ENCODE data around the gene GPC5.

GPC5 gene

DNA sequence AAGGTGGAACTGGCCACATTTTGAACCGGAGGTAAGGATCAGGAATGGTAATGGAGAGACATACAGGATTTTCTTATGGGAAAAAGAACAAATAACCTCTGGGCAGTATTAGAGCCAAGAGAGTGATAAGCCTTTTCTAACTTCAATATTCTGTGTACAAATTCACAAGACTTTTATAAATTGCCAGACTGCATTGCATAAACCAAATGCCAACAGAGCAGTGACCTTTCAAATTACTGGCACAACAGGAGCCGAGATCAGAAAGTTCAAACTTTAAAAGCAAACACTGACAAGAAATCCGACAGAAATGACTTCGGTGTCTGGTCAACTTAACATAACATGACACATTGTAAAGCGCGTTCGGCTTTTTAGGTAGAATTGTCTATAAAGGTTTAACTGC is 737.1 kb downstream of the GPC5 start:
- Histone ChIP-seq H3K4me2 (no peak overlapping the region), H3K9ac (no peak overlapping the region)

DNA sequence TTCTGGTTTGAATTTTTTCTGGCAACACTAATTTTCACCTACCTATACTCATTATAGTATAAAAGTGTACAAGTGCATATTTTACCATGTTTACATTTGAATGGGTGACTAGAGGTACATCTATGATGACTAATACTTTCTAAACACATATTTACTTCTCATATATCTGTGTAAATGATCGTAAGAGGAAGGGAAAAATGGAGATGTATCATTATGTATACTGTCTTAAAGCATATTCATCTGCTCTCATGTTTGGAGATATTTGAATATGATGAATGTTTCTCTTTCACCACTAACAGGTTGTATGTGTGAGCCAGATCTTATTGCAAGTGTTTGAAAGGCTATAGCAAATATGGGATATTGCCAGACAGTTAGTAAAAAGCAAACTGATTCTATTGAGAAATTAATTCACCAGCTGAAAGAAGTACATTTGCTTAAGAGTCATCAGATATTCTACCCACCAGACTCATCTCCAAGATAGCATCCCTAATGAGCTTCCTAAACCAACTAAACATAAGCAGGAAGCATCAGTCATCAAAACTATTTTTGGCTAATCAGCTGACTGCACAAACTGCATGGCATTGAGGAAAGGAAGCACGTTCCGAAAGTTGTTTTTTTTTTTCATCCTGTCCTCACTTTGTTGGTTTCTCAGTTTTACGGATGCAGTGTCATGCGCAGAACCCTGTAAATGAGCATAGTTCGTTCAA is 738.2 kb downstream of the GPC5 start:
- Histone ChIP-seq H4K20me1 (no peaks in the 10 kb centered on the region), H3K36me3 (no peaks in the 10 kb centered on the region), H3K4me1 (no peaks in the 10 kb centered on the region), H3K27me3 (no peaks in the 10 kb centered on the region), H3K9me3 (no peaks in the 10 kb centered on the region), H3K4me2 (no peak overlapping the region), H3K4me3 (no peak overlapping the region), H3K9ac (no peak overlapping the region), H3K27ac (no peak overlapping the region)
- no peak for TF ChIP-seq Cebpa-rat (IDR thresholded peaks at IDR 0.05)

More for the DNA sequence above, 737.1 kb downstream of the GPC5 start:
- H3K4me3 ChIP-seq, result no peak overlapping the region
- no peaks in the 10 kb centered on the region for H4K20me1 ChIP-seq
- H3K27ac ChIP-seq, result no peak overlapping the region
- no peaks in the 10 kb centered on the region for H3K36me3 ChIP-seq
- H3K9me3 ChIP-seq, result no peaks in the 10 kb centered on the region
- H3K27me3 ChIP-seq, result no peaks in the 10 kb centered on the region
- no peak for TF ChIP-seq Cebpa-rat (IDR thresholded peaks at IDR 0.05)
- no peaks in the 10 kb centered on the region for H3K4me1 ChIP-seq

DNA sequence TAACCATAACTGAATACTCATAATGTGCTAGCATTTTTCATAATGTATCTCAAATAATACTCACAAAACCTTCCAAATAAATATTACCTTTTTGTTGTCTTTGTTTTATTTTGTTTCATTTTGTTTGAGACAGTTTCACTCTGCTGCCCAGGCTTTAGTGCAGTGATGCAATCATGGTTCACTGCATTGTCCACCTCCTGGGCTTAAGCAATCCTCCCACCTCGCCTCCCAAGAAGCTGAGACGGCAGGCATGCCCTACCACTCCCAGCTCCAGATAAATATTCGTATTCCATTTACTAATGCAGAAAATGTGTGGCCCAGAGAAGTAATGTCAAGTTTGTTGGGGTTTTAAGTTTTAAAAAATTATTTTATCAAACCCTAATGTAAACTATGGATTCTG is 739.1 kb downstream of the GPC5 start:
- no peak overlapping the region for H3K27ac ChIP-seq

DNA sequence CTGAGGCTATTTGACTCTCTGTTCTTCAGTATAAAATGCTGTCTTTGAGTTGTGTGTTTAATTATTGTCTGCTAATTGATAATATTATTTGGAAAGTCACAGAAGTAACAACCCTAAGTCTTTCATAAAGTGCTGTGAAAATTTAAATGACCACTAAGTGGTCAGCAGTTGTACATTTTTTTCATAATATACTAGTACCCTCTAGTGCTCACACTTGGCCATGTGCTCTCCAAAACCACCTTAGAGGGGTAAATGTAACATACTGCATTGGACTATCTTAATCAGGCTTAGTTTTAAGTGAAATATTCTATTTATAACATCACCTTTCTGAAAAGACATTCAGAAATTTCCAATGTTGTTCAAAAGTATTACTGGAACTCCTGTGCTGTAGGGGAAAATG is 745.3 kb downstream of the GPC5 start:
- Histone ChIP-seq H3K36me3 (no peaks in the 10 kb centered on the region), H3K27ac (no peak overlapping the region), H3K4me2 (no peak overlapping the region), H3K4me3 (no peak overlapping the region), H4K20me1 (no peaks in the 10 kb centered on the region), H3K27me3 (no peaks in the 10 kb centered on the region), H3K9ac (no peak overlapping the region), H3K9me3 (no peaks in the 10 kb centered on the region), H3K4me1 (no peaks in the 10 kb centered on the region)
- no peak for TF ChIP-seq Cebpa-rat (IDR thresholded peaks at IDR 0.05)

More for the DNA sequence above, 739.1 kb downstream of the GPC5 start:
- Histone ChIP-seq H3K36me3 (no peaks in the 10 kb centered on the region), H3K4me3 (no peak overlapping the region), H3K4me1 (no peaks in the 10 kb centered on the region), H3K4me2 (no peak overlapping the region), H3K9ac (no peak overlapping the region), H3K27me3 (no peaks in the 10 kb centered on the region), H3K9me3 (no peaks in the 10 kb centered on the region), H4K20me1 (no peaks in the 10 kb centered on the region)
- TF ChIP-seq Cebpa-rat (IDR thresholded peaks at IDR 0.05), result no peak

DNA sequence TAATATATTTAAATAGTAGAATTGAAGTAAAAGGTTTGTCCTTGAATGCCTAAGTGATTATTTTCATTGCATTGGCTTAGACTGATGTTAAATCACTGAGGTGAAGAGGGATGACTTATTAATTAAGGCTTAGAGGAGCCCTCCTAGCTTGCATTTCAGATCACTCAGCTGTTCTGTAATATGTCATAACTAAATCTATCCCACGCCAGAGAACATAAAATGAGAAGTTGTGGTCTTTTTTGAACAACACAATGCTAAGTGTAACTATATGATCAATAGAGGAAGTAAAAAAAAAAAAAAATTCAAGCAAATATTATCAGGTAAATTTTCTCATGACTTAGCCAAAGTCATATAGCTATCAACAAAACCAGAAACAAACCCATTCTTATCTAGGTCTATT is 752.2 kb downstream of the GPC5 start:
- no peaks in the 10 kb centered on the region for H3K36me3 ChIP-seq
- TF ChIP-seq Cebpa-rat (IDR thresholded peaks at IDR 0.05), result no peak
- H3K27ac ChIP-seq, result no peak overlapping the region
- no peaks in the 10 kb centered on the region for H4K20me1 ChIP-seq
- H3K4me1 ChIP-seq, result no peaks in the 10 kb centered on the region
- H3K27me3 ChIP-seq, result no peaks in the 10 kb centered on the region
- no peak overlapping the region for H3K9ac ChIP-seq
- H3K9me3 ChIP-seq, result no peaks in the 10 kb centered on the region
- no peak overlapping the region for H3K4me3 ChIP-seq
- no peak overlapping the region for H3K4me2 ChIP-seq

DNA sequence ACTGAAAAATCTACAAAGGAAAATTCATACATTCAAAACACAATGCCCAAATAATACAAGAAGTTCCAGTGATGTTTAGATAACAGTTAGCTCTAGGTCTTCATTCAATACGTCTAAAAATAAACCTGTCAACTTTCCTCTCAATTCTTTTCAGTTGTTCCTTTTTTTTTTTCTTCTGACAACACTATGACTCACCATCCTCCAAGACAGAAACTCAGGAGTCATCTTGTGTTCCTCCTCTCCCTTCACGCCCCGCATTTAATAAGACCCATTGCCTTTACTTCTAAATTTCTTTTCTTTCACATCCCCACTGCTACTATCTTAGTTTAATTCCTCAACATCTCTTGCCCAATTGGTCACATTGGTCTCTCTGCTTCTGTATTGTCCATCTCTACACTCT is 759.9 kb downstream of the GPC5 start:
- no peak overlapping the region for H3K4me2 ChIP-seq
- H3K9ac ChIP-seq, result no peak overlapping the region
- no peak for TF ChIP-seq Cebpa-rat (IDR thresholded peaks at IDR 0.05)
- no peak overlapping the region for H3K27ac ChIP-seq
- H3K27me3 ChIP-seq, result no peaks in the 10 kb centered on the region
- no peaks in the 10 kb centered on the region for H4K20me1 ChIP-seq
- no peaks in the 10 kb centered on the region for H3K36me3 ChIP-seq
- H3K9me3 ChIP-seq, result no peaks in the 10 kb centered on the region
- H3K4me1 ChIP-seq, result no peaks in the 10 kb centered on the region
- H3K4me3 ChIP-seq, result no peak overlapping the region

DNA sequence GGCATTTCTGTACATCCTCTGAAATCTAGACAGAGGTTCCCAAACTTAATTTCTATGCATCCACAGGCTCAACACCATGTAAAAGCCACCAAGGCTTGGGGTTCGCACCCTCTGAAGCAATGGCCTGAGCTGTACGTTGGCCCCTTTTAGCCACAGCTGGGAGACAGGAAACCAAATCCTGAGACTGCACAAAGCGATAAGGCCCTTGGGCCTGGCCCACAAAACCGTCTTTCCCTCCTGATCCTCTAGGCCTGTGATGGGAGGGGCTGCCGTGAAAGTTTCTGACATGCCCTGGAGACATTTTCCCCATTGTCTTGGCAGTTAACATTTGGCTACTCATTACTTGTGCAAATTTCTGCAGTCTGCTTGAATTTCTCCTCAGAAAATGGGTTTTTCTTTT is 766.4 kb downstream of the GPC5 start:
- Histone ChIP-seq H4K20me1 (no peaks in the 10 kb centered on the region), H3K9me3 (no peaks in the 10 kb centered on the region), H3K27ac (no peak overlapping the region), H3K36me3 (no peaks in the 10 kb centered on the region), H3K27me3 (no peaks in the 10 kb centered on the region), H3K4me3 (no peak overlapping the region), H3K9ac (no peak overlapping the region), H3K4me2 (no peak overlapping the region), H3K4me1 (no peaks in the 10 kb centered on the region)
- no peak for TF ChIP-seq Cebpa-rat (IDR thresholded peaks at IDR 0.05)

DNA sequence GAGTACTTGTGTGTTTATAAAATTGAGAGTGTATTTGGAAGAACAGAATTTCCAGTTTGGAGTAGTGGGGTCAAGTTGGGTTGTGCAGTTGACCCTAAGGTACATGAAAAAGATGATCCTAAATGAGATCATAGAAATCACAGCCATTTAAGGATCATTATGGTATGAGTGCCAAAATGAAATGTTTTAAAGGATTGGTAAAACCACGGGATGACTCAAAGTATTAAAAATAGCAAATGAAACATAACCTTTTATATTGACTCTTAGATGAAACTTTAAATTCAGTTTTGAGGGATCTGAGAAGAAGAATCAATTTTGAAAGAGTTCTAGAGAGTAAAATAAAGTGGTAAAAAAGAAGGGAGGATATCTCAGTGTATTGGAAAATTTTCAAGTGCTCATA is 773.8 kb downstream of the GPC5 start:
- H3K27me3 ChIP-seq, result no peaks in the 10 kb centered on the region
- no peak overlapping the region for H3K9ac ChIP-seq
- TF ChIP-seq Cebpa-rat (IDR thresholded peaks at IDR 0.05), result no peak
- no peaks in the 10 kb centered on the region for H4K20me1 ChIP-seq
- no peak overlapping the region for H3K27ac ChIP-seq
- H3K9me3 ChIP-seq, result no peaks in the 10 kb centered on the region
- H3K36me3 ChIP-seq, result no peaks in the 10 kb centered on the region
- H3K4me1 ChIP-seq, result no peaks in the 10 kb centered on the region
- H3K4me2 ChIP-seq, result no peak overlapping the region
- H3K4me3 ChIP-seq, result no peak overlapping the region

DNA sequence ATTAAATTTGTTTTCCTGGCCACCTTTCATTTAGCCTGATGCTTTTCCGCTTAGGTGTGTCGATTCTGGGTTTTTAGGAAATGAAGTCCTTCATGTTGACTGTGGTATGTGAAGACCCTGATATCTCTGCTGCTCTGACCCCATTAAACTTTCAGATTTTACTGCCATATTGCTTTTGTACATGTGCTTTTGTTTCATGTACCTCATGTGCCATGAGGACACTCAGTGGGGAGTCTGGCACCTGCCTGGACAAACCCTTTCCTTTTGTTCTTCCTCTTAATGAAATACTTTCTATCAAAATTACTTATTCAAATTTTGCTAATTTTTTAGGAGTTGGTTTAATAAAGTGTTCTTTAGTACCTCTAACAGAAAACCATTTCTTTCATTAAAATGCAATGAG is 774.8 kb downstream of the GPC5 start:
- no peak overlapping the region for H3K9ac ChIP-seq
- H3K27ac ChIP-seq, result no peak overlapping the region
- no peaks in the 10 kb centered on the region for H4K20me1 ChIP-seq
- no peaks in the 10 kb centered on the region for H3K4me1 ChIP-seq
- H3K36me3 ChIP-seq, result no peaks in the 10 kb centered on the region
- no peaks in the 10 kb centered on the region for H3K27me3 ChIP-seq
- H3K9me3 ChIP-seq, result no peaks in the 10 kb centered on the region
- no peak overlapping the region for H3K4me2 ChIP-seq
- no peak for TF ChIP-seq Cebpa-rat (IDR thresholded peaks at IDR 0.05)
- H3K4me3 ChIP-seq, result no peak overlapping the region

DNA sequence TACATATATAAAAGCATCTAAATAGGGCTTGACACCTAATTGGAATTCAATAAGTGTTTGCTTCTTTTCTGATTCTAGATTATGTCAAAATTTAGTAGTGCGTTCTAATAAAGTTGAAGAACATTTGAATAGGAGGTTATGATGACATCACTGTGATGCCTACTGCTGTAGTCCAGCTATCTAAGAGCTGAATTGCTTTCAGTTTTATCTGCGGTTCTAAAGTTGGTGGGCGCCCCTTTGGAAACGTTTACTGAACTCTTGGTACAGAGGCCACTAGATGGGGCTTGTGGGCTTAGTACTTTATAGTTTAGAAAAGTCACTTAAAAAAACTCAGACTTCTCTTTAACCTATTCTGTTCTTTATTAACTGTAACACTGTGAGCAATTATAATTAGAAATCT is 776.9 kb downstream of the GPC5 start:
- no peaks in the 10 kb centered on the region for H4K20me1 ChIP-seq
- TF ChIP-seq Cebpa-rat (IDR thresholded peaks at IDR 0.05), result no peak

DNA sequence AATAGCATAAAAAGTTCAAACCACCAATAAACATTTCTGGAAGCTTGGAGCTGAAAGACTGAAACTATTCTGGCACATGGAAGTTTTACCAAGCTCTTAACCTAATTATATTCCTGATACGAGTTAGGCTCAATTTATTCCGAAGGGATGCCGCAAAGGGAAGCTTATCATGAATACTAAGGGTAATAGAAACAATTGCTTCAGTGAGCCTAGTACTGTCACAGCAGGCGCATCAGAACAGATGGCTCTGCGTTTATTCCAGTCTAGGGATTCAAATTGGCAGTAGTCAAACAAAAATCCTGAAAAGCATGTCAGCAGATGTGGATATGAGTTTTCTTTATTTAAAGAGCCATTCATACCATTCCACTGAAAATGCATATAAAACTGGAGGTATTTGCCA is 779.5 kb downstream of the GPC5 start:
- TF ChIP-seq Cebpa-rat (IDR thresholded peaks at IDR 0.05), result no peak
- Histone ChIP-seq H3K4me3 (no peak overlapping the region), H3K9me3 (no peaks in the 10 kb centered on the region), H4K20me1 (no peaks in the 10 kb centered on the region), H3K9ac (no peak overlapping the region), H3K27ac (no peak overlapping the region), H3K4me2 (no peak overlapping the region), H3K4me1 (no peaks in the 10 kb centered on the region), H3K27me3 (no peaks in the 10 kb centered on the region), H3K36me3 (no peaks in the 10 kb centered on the region)

More for the DNA sequence above, 776.9 kb downstream of the GPC5 start:
- H3K36me3 ChIP-seq, result no peaks in the 10 kb centered on the region
- H3K9ac ChIP-seq, result no peak overlapping the region
- no peaks in the 10 kb centered on the region for H3K27me3 ChIP-seq
- no peak overlapping the region for H3K27ac ChIP-seq
- no peaks in the 10 kb centered on the region for H3K4me1 ChIP-seq
- H3K4me2 ChIP-seq, result no peak overlapping the region
- H3K4me3 ChIP-seq, result no peak overlapping the region
- no peaks in the 10 kb centered on the region for H3K9me3 ChIP-seq
